Measurements from ENCODE around the gene LRP1B. TPM values are rescaled to one million over a fixed set of nuclear protein-coding genes. Genes with fewer than 3 reads are reported as not detected.

Gene LRP1B
- total RNA-seq, 1 donor from 2014 or later: 0.54 TPM

DNA sequence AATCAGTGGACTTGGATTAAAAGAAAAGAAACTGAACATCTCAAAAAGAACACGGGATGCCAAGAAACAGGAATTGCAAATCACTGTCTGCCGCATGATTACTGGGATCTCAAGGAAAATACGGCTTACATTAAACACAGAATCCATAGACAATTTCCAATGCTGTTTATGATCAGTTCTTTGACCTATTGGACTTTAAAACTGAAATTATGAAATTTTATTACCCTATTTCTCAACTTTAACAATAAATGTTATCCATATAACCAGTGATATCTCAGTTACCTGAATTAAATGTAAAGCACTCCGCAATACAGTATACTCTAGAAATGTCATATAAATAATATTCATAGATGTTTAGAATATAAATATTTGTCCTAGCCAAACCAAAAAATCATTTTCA is 1793.8 kb downstream of the LRP1B start:
- peaks cover 3% of the 10 kb centered on the region for H3K27me3 Mint-ChIP-seq (ENCODE audit: low read depth)
- no peak overlapping the region for H3K4me3 Mint-ChIP-seq
- H3K4me1 Mint-ChIP-seq: peaks cover 12% of the 10 kb centered on the region
- no peak overlapping the region for H3K27ac Mint-ChIP-seq (ENCODE audit: unreplicated experiment)
- TF ChIP-seq, protein P1, sequence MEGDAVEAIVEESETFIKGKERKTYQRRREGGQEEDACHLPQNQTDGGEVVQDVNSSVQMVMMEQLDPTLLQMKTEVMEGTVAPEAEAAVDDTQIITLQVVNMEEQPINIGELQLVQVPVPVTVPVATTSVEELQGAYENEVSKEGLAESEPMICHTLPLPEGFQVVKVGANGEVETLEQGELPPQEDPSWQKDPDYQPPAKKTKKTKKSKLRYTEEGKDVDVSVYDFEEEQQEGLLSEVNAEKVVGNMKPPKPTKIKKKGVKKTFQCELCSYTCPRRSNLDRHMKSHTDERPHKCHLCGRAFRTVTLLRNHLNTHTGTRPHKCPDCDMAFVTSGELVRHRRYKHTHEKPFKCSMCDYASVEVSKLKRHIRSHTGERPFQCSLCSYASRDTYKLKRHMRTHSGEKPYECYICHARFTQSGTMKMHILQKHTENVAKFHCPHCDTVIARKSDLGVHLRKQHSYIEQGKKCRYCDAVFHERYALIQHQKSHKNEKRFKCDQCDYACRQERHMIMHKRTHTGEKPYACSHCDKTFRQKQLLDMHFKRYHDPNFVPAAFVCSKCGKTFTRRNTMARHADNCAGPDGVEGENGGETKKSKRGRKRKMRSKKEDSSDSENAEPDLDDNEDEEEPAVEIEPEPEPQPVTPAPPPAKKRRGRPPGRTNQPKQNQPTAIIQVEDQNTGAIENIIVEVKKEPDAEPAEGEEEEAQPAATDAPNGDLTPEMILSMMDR (conservative IDR thresholded peaks at IDR 0.05): no peak
- no peaks in the 10 kb centered on the region for H3K36me3 Mint-ChIP-seq (ENCODE audit: low read depth)
- H3K9me3 Mint-ChIP-seq: no peaks in the 10 kb centered on the region
- DNase-seq (ENCODE audit: low read depth, low spot score): no peak

DNA sequence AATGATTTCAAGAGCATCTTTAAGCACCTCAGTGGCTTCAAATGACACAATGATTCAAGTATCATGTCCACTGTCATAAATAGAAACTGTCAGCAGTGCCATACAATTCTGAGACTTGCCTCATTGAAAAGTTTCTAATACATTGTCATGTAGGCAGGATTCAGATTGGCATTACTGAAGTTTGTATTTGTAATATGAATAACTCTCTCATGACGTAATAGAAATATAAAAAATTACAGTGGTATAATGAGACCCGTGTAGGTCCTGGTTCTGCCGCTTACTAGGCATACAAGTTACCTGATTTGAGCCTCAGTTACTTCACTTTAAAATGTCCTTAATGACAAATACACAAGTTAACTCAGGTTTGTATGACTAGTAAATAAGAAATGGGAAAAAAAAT is 1814.5 kb downstream of the LRP1B start:
- Mint-ChIP-seq H3K27ac (ENCODE audit: unreplicated experiment) (no peak overlapping the region), H3K4me1 (no peaks in the 10 kb centered on the region)
- no peak for DNase-seq (ENCODE audit: low read depth, low spot score)

DNA sequence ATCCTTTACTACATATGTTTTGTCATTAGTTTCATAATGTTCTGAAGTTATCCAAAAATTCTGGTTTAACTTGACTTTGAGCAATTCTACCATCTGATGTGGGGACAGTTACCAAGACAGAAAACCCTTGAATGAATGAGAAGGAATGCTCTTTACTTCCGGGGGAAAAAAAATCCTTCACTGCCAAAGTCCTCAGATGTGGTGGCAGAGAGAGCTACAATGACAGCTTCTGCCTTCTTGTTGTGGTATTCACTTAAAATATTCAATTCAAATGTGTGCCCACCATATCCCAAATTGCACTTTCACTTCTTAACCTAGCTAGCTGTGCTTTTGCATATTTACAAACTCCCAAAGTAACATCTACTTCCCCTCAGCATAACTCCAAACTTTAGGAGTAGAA is 1818.9 kb downstream of the LRP1B start:
- H3K4me1 Mint-ChIP-seq: no peaks in the 10 kb centered on the region
- H3K9me3 Mint-ChIP-seq: no peaks in the 10 kb centered on the region
- H3K27ac Mint-ChIP-seq (ENCODE audit: unreplicated experiment): no peak overlapping the region
- no peak for DNase-seq (ENCODE audit: low read depth, low spot score)
- H3K27me3 Mint-ChIP-seq (ENCODE audit: low read depth): no peaks in the 10 kb centered on the region
- TF ChIP-seq, protein P1 (conservative IDR thresholded peaks at IDR 0.05): no peak
- H3K4me3 Mint-ChIP-seq: no peak overlapping the region
- no peaks in the 10 kb centered on the region for H3K36me3 Mint-ChIP-seq (ENCODE audit: low read depth)

More for the DNA sequence above, 1814.5 kb downstream of the LRP1B start:
- Mint-ChIP-seq H3K4me3 (no peak overlapping the region), H3K9me3 (no peaks in the 10 kb centered on the region), H3K27me3 (ENCODE audit: low read depth) (no peaks in the 10 kb centered on the region), H3K36me3 (ENCODE audit: low read depth) (no peaks in the 10 kb centered on the region)
- TF ChIP-seq, protein P1 (conservative IDR thresholded peaks at IDR 0.05): no peak

DNA sequence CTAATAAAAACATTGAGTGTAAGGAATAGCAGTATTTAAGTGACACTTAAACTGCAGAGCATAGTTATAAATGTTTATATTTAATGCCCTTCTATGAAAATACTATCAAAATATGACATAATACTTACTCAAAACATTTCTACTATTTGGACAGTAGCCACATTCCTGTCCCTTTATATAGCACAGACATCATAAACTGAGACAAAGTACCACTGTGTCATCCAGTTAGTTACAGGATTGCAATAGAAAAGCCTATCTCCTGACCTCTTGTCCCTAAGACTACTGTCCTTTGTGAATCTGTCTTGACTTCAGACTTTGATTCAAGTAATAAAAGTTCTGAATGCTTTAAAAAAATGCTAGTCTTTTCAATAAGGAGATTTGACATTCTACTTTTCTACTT is 1822.1 kb downstream of the LRP1B start:
- Mint-ChIP-seq H3K9me3 (peaks cover 4% of the 10 kb centered on the region), H3K27me3 (ENCODE audit: low read depth) (no peaks in the 10 kb centered on the region), H3K4me3 (no peak overlapping the region), H3K4me1 (no peaks in the 10 kb centered on the region), H3K27ac (ENCODE audit: unreplicated experiment) (no peak overlapping the region), H3K36me3 (ENCODE audit: low read depth) (peaks cover 2% of the 10 kb centered on the region)
- TF ChIP-seq, protein P1 (conservative IDR thresholded peaks at IDR 0.05): no peak
- DNase-seq (ENCODE audit: low read depth, low spot score): no peak

DNA sequence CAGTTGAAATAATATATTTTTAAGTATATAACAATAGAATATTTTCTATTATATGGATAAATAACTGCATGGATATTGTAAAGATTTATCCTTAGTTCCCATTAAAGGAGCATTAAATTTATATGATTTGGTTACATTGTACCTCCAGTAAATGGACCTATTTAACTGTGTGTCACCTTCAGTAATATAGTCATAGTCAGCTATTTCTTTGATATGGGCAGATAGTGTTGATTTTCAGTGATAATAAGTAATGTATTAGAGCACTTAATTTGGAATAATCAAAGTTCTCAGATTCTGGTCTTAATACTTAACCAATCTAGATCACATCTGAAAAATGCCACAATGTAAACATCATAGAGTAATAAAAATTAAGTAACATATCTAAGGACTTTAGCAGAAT is 1823.3 kb downstream of the LRP1B start:
- H3K36me3 Mint-ChIP-seq (ENCODE audit: low read depth): peaks cover 2% of the 10 kb centered on the region
- no peak for DNase-seq (ENCODE audit: low read depth, low spot score)
- H3K9me3 Mint-ChIP-seq: peaks cover 5% of the 10 kb centered on the region
- H3K27me3 Mint-ChIP-seq (ENCODE audit: low read depth): no peaks in the 10 kb centered on the region
- no peak overlapping the region for H3K4me3 Mint-ChIP-seq
- H3K4me1 Mint-ChIP-seq: no peaks in the 10 kb centered on the region
- TF ChIP-seq, protein P1 (conservative IDR thresholded peaks at IDR 0.05): no peak
- H3K27ac Mint-ChIP-seq (ENCODE audit: unreplicated experiment): no peak overlapping the region

DNA sequence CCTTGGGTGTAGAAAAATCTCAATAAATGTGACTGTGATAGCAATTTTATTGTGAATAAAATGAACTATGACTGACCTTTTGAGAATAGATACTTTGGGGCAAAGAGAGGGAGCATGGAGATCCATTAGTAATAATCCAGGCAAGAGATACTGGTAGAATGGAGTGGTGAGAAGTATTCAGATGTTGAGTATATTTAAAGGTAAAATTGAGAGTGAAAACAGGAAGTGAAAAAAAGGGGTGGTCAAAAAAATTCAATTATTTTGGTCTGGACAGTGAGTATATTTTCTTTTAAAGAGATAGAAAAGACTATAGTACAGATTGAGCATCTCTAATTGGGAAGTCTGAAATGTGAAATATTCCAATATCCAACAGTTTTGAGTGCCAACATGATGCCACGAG is 1835.0 kb downstream of the LRP1B start:
- no peaks in the 10 kb centered on the region for H3K27me3 Mint-ChIP-seq (ENCODE audit: low read depth)
- no peak overlapping the region for H3K27ac Mint-ChIP-seq (ENCODE audit: unreplicated experiment)
- no peaks in the 10 kb centered on the region for H3K36me3 Mint-ChIP-seq (ENCODE audit: low read depth)
- H3K9me3 Mint-ChIP-seq: peaks cover 3% of the 10 kb centered on the region
- no peak overlapping the region for H3K4me3 Mint-ChIP-seq
- no peak for DNase-seq (ENCODE audit: low read depth, low spot score)
- no peaks in the 10 kb centered on the region for H3K4me1 Mint-ChIP-seq
- TF ChIP-seq, protein P1 (conservative IDR thresholded peaks at IDR 0.05): no peak

Measured in neural crest cell (in vitro differentiated cells).